CD4-positive, alpha-beta T cell treated with Interleukin-6 at 100 ng/mL for 8 hours (primary cell): ENCODE results near the gene ARX.

Experiments
- DNase-seq: peaks from one replicate; pipeline ENCODE4 v3.0.0-alpha.2; 2020; ENCODE audit warnings: mixed read lengths, low spot score

Gene ARX

DNA sequence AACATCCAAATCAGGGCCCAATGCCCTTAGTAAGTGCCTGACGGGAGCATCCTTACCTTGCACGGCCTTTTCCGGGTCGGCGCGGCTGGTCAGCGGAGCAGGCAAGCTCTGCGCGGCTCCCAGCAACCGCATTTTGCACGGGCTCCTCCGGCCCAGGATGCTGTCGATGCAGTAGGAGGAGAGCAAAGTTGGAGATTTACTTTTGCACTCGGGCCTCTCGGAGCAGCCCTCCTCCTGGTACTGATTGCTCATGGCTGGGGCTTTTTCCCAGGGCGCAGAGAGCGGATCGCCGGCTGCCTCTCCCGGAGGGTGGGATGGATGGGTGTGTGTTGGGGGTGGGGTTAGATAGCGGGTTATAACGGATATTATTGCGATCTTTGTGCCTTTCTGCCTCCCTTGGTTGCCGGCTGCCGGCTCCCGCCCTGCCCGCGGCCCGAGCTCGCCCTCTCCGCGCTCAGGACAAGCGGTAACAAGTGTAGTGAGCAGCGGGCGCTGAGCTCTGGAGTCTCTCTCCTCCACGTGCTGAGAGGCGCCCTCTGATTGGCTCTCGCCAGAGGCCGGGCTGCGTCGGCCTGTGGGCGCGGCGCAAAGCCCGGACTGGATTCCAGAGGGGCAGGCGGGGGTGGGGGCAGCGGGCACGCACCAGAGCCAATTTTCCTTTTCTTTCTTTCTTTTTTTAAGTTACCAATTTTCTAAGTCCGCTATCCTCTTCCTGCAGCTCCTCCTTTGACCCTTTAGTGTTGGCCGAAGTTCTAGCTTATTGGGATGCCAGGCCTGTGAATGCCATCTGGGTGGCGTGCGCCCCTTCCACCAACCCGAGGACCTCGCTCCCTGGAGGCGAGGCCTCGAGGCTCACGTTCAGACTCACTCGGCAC lies at the start of gene ARX:
TSS of gene ARX (minus strand) at position 480 of the 875 bp plus-strand sequence. CDS start at position 252, 228 bp downstream.
- DNase-seq: no peak

DNA sequence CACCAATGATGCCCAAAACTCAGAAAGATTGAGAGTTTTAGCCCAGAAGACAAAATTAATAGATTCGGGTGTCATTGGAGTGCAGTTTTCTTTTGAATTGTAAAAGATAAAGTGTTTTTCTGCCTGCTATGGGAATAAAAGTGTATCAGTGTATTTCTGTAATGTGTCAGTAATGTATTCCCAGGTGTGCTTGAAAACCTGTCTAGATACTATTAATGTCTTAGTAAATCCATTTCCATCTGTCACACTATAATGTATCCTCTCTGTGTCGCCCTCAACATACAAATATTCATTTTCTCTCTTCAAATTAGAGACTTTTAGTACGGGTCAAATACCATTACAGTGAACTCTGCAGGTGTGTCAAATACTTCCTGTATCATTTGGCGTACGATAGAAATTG lies 43.5 kb upstream of the ARX start:
- DNase-seq: no peak

DNA sequence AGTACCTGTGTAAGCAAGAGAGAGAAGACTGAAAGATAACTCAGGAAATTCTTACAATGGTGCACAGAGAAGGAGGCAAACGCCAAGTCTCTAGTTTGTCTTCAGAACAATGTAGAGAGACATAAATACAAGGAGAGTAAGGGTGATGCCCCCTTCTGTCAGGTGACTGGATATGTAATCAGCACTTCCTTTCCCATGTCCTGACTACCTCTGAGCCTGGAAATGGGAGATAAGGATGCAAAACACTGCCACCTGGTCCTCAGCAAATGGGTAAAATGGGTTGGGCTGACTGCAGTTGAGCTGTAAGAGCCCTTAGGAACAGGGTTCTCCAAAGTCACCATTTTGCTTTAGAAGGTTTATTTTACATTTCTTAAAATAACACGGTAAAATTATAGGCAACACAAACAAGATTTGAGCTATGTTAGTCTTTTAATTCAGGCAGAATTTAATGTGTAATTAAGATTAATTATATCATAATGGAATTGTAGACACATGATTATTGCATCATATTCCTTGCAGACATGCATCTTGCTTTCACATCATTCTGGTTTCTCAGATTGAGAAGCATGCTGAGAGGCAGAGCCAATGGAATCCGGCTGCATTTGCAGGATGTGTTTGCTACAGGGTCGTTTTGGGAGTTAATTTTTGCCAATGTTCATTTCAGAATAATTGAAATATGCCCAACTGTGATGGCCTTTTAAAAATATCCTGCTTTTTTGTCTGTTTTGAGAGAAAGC lies 37.2 kb upstream of the ARX start:
- DNase-seq: no peak

DNA sequence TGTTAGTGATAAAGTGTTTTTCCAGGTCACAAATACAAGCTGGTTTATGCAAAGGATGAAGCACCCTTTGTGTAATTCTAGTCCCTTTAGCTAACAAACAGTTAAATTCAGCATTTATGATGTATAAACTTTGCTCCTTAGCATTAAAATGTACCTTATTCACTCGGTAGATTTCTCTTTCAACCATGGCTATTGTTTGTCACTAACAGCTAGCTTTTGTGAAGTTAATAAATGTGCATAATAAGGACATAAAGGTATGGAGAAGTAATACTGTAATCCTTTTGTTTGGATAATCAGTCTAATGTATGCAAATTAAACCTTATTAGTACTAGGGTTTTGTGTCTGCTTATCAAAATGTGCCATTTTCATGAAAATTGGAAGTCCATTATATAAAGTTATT lies 34.2 kb upstream of the ARX start:
- no peak for DNase-seq

DNA sequence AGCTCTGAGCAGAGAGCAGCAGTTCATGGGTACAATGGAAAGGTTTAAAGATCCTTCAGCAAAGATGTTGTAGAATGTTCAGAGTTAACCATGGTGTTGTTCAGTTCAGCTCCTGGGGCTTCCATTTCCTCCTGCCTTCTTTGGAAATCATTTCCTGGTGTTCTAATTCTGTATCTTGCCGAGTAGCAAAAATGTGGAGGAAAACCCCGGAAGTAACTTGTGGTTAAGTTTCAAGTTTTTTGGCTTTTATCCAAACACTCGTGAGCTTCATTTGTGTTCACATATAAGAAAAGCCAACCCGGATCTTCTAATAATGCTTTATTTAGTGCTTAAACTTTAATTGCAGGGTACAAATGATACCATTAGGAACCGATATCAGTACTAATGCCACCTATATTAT lies 33.6 kb upstream of the ARX start:
- no peak for DNase-seq

DNA sequence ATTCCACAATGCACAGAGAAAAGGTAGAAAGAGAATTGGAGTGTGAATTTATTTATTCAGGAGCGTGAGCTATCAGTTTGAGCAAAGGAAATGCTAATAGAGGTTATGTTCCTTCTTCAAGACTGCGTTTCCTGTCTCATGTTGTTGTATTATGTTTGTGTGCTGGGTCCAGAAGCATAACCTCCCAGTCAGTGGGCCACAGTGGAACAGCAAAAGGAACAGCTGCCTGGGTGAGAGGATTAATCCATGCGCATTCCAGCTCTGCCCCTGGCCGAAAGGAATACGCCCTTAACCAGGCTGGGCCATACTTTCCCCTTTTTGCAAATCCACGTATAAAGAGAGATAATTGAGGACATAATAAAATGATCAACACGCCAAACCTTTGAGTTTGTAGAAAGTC lies 32.4 kb upstream of the ARX start:
- DNase-seq: no peak

DNA sequence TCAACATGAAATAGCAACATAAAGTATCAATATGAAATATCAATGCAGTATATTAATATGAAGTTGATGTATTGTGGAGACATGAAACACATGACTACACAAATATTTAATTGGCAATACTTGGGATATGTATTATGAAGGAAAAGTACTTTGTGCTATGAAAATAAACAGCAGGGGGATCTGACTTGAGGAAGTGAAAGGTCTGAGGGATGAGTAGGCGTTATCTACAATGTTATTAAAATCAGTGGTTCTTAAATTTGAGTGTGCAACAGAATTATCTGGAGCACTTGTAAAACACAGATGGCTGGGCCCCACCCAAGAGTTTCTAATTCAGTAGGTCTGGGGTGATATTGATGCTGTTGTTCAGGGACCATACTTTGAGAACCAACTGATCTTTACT lies 27.4 kb upstream of the ARX start:
- no peak for DNase-seq

DNA sequence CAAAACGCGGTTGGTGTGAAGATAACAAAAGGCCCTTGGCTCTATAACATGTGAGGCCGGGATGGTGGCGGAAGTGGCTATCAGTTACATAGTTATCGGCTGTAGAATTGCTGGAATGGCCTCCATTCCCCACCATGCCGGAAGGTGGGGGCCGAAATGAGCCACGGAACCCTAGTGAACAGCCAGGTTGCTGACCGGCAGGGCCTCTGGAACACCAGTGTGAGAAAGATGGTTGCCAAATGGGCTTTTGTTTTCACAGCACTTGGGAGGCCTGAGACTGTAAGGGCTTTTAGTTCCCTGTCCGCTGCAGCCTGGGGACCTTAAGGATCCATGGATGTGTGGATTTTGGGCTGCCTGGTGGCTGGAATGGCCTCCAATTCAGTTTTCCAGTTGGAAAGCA lies 23.3 kb upstream of the ARX start:
- DNase-seq: no peak

DNA sequence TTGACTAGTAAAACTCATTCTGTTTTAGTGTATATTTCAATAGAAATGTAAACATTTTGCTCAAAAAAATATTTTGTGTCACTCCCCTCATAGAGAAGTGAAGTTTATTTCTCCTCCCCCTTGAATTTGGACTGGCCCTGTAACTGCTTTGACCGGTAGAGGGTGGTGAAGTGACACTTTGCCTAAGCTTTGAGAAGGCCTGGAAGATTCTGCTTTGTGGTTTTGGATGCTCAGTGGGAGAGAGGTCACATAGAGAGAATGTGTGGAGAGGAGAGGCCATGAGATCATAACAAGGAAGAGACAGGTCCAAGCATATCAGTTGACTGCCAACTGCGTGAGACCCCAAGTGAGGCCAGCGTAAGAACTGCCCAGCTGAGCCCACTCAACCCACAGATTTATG lies 19.1 kb upstream of the ARX start:
- no peak for DNase-seq

DNA sequence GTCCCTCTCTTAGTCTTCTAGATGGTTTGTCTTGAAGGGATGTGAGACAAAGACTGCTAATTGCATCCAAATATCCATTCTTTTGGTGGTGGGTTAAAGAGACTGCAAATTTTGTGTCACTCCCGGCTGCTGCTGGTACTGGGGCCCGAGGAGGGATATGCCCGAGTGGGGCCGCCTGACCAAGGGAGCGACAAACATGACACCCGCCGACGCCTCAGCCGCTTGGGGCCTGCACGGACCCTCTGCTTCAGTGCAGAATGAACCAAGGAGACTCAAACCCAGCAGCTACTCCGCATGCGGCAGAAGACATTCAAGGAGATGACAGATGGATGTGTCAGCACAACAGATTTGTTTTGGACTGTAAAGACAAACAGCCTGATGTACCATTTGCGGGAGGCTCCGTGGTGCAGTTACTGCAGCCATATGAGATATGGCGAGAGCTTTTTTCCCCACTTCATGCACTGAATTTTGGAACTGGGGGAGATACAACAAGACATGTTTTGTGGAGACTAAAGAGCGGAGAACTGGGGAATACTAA lies 13.6 kb upstream of the ARX start:
- no peak for DNase-seq

DNA sequence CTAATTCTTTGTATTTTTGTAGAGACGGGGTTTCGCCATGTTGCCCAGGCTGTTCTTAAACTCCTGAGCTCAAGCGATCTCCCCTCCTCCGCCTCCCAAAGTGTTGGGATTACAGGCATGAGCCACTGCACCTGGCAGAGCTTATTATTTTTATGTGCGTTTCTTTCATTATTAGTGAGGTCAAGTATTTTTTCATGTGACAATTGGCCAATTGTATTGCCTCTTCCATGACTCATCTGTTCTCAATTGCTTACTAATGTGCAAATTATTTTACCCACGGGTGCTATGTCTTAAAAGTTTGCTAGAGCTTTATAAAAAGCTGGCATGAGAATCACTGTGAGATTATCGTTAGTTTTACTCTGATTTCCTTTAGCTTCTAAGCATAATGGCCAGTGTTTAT lies 13.0 kb upstream of the ARX start:
- no peak for DNase-seq

DNA sequence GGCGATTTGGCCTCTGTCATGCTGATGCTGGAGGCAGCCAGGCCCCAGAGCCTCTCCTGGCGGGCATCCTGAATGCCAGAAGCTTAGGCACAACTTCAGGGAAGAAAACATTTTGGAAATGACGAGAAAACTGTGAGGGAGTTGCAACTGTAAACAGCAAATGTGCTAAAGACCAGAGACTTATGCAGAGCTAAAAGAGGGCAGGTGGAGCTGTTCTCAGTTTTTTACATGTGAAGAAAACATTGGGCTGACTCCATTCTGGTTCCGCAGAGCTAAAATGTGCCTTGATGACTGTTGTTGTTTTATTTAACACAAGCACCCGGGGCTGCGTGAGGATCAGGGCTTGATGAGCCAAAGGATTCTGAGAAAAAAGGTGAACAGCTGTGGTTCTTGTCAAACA lies 10.8 kb upstream of the ARX start:
- DNase-seq: no peak

DNA sequence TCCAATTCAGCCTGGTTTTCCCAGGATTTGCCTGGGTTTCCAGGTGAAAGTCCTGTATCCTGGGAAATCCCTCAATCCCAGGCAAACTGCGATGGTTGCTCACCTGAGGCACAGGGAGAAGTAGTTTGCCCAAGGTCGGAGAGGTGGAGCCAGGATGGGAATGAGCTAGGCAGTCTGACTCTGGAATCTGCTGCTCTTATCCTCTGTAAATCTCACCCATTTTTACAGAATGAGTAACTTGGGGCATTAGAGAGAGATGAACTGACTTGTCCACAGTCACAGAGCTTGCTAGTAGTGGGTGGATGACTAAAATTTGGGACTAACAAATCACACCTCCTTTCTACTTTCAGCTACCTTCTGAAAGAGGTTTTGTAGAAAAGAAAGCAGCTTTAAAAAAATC lies 9.8 kb upstream of the ARX start:
- no peak for DNase-seq

DNA sequence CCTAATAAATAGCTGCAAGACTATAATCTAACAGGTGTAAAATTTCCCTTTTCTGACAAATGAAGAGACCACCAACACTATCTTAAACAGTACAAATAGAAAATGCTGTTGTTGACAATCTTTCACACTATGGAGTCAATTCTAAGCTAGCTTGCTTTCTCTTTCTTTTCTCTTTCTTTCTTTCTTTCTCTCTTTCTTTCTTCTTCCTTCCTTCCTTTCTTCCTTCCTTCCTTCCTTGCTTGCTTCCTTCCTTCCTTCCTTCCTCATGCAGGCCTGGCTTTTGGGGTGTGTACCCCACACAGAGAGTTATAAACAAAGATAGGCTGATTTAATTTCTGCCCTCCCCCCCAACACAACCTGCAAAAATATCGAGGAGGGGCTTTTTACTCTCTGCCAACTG lies 8.1 kb upstream of the ARX start:
- DNase-seq: no peak

DNA sequence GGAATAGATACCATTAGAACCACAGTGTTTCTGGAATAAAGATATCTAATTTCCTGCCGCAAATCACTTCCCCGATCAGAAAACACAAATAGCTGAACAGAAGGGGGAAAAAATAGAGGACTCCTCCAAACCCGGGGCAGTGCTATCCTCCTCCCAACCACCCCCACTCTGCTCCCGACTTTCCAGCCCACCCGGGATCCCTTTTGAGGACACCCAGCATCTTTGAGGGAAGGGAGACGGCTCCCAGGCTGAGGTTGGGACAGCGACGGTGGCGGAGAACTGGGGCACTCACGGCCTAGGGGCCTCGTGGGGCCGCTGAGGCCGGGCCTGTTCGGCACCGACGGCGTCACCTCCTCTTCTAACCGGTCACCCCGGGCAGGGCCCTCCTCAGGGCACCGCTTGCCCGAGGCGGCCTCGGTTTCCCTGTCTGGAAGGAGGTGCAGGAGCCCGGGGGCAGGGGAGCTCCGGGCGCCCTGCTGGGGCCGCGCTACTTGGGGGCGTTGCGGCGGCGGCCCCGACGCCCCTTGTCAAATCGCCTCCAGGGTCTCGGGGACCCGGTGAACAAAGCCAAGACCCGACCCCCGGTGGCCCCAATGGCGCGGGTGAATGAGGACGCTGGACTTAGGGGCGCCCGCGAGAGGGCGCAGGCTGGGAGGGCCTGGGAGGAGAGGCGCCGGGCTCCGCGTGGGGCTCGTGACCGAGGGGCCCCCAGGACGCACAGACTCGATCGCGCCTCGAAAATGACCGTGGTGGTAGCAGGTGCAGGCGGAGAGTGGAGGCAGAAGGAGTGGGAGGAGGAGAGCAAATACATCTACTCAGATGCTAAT lies 6.9 kb upstream of the ARX start:
- no peak for DNase-seq

DNA sequence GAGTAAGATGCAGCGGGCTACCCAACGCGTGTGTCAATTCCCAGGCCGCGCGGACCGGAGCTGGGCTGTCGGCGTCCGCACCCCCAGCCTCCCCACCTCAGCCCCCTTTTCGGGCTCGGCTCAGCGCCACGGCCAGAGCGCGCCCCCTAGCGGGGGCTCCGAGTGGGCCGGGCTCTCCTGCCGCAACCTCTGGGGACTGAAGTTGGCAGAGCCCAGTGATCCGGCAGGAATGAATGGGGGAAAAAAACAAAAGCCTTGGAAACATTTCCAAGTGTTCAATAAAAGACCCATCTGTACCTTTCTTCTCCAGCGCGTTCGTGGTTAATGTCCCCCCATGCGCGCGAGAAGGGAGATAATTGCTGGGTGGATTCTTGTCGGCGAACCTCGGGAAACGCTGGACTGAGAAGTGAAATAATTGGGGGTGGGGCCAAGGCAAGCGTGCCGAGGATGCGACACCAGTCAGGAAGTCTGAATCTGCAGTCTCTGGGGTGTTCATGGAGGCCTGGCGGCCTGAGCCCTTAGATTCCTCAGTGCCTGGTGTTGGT lies 5.2 kb upstream of the ARX start:
- peak; percentile 5 for DNase-seq

DNA sequence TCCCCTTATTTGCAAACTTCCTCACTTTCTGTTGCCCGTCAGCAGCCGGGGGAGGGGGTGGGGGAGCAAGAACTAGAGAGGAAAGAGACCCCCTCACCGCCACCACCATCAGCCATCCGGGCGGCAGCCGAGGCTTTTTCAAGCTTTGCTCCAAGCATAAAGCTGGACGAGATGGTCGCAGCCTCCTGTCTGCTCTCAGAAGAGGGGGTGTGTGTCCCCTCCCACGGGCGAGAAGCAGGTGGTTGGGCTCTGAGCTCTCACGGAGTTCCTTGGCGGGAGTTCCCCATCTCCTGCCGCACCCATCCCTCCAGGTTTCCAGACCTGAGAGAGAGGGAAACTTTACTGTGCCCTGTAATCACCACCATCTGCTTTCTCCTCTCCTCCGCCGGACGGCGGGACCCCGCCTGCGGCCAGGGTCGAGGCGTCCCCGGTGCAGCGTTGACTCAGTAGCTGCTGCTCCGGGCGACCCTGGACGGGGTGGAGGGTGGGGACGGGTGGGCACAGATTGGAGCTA lies 4.7 kb upstream of the ARX start:
- DNase-seq: no peak

DNA sequence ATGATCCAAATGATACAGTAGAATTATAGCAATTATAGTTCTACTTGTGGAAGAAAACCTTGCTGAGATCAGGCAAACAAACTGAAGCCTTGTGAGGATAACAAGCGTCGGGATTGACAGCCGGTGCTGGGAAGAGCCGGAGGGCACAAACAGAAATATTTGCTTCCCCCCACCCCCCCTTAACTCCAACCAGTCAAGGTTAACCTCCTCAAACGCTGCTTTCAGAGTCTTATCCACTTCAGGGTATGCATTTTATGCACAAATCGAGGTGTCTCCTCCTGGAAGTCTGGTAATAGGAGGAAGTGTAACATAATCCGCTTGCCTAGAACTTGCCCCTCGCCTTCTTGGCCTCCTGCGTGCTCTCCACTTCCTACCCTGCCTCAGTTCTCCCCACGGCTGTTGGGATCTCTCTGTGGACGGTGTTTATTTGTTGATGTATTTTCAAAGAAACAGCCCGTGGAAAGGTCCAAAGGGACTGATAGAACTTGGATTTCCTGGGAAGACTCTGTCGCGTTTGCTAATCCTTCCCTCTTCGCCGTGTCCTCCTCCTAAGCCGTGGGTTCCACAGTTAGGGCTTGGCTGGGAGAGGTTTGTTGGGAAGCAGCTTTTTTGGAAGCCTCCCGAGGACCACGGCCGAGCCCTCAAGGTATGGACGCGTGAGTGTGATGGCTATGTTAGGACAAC lies 4.1 kb upstream of the ARX start:
- DNase-seq: no peak

DNA sequence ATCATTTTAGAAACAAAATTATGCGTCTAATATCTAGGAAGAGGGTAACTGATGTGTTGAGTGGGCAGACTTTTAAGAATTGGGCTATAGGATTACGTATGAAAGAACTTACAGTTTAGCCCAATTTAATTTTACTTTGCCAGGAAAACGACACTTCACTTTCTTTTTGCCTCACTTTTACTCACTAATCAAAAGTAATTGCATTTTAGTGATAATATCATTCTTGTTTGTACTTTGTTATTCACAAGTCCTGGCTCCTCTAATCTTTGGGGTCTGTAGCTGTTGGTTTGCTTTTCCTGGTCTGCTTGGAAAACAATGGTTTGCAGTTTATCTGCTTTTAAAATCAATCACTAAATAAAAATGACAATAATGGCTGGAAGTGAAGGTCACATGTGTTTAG lies 2.9 kb upstream of the ARX start:
- no peak for DNase-seq

DNA sequence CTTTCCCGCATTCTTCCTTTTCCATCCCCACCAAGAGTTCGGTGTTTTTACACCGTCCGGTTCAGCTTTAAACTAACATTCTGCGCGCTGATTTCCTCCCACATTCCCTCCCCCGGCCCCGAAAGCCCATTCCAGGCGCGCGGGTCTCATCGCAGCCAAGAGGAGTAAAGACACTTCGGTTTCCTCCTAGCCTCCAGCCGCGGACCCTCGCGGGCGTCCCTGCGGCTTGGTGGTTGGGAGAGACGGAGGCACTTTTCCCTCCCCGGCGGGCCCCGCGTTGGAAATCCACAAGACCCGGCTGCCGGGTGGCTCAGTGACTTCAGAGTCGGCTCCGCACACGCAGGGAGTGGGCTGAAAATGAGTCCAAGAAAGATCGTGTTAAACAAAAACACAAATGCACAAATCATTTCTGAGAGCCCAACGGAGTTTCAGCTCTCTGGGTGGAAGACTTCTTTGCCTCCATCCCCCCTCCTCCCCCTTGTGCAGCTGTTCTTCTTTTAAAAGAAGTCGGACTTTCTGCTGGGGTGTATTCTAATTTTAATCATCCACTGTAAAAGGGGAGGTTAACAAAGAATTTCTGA lies 2.0 kb upstream of the ARX start:
- no peak for DNase-seq
